HepG2 (cell line): ENCODE data around the gene ACAA2.

Source experiments
- CEBPB ChIP-seq: IDR thresholded peaks from 2 replicates; pipeline ENCODE4 v1.6.1; 2011; ENCODE audit warnings: low read depth, low read length, improper control_type of control experiment, borderline replicate concordance
- CHCHD3 ChIP-seq: sonication (generic); formaldehyde crosslinking; IDR thresholded peaks from 2 replicates; pipeline ENCODE4 v1.8.0; 2022; ENCODE audit warnings: mild to moderate bottlenecking, missing genetic modification reagents, moderate library complexity
- ETV6 ChIP-seq: sonication (generic); formaldehyde crosslinking; conservative IDR thresholded peaks from 2 replicates; pipeline ENCODE4 v1.4.0; 2020; ENCODE audit warnings: missing genetic modification reagents
- POLR2AphosphoS5 ChIP-seq: IDR thresholded peaks from 2 replicates; pipeline ENCODE4 v1.6.1; 2012; ENCODE audit warnings: low read depth, low read length
- ZNF614 ChIP-seq: IDR thresholded peaks from 2 replicates; pipeline ENCODE4 v1.6.1; 2018; ENCODE audit warnings: missing biosample characterization, missing genetic modification reagents, inconsistent platforms, borderline replicate concordance

GRCh38 chr18:49733321-49733720 is 80.0 kb downstream of the ACAA2 start:
- TF ChIP-seq CHCHD3 (CRISPR knock-in tag) = no peak
- no peak for TF ChIP-seq CEBPB
- TF ChIP-seq ZNF614 = no peak
- no peak for TF ChIP-seq ETV6
- no peak for TF ChIP-seq POLR2AphosphoS5
